ENCODE data around the gene EPAS1.
"Not testable (repeated sequence)": the region's sequence is repeated elsewhere in the genome, so short reads cannot be mapped to it uniquely, and the experiment has no call there.

EPAS1 gene

GRCh38 chr2:46385786-46386577, 88.8 kb downstream of the EPAS1 start:
- DNase-seq = peak; percentile 46

DNA sequence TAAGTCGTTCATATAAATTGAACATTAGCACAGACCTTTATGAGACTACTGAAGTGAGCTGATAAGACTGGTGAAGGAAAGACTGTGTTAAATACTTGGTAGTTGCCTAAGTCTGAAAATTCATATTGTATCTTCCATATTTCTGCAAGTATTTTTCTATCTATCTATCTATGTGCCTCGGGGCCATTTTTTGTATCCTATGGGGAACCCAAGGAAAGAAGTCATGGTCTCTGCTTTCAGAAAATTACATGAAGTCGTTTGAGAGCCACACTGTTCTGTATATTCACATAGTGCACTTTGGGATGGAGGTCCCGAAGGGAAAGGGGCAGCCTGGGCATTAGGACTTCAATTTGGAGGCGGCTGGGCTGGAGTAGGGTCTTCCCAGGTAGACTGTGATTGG, 89.6 kb downstream of the EPAS1 start:
- no peak for DNase-seq

DNA sequence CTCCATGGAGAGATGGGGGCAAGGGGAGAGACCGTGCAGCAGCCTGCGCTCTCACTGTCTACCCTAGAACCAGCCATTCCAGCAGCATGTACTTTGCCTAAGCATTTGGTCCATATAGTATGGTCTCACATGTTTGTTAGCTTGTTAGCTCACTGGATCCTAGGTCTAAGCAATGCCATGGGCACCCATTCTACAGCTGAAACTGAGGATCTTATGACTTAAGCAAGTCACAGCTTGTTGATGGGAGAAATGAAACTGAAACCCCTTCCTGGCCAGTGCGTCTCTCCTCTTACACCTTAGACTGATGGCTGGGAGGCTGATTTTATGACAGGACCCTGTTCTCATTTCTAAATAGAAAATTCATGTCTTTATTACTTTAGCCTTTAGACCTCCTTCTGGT, 90.1 kb downstream of the EPAS1 start:
- no peak for DNase-seq

DNA sequence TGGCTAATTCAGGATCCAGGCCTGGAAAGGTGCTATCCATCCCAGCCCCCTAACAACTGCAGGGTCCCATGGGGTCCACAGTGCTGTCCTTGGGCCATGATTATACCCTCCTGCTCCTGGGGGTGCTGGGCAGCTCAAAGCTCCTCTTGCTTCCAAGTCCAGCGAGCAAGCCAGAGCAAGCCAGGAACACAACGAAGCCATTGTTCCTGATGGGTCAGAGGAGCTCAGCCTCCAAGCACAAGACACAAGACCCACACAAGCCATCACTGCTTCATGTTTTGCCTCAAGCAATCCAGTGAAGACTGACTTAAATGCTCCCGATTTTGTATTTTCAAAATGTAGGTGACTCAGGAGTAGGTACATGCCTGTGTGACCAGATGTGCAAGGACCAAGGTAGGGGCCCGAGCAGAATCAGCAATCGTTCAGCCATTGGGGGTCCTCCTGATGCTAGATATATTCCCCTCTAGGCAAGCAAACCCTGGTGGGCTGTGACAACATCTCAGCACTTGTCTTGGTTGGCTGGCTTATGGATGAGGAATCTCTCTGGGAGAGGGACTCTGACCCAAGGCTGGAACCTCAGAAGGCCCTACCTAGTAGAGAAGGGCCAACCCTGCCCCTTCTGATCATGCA, 90.8 kb downstream of the EPAS1 start:
- DNase-seq = no peak

DNA sequence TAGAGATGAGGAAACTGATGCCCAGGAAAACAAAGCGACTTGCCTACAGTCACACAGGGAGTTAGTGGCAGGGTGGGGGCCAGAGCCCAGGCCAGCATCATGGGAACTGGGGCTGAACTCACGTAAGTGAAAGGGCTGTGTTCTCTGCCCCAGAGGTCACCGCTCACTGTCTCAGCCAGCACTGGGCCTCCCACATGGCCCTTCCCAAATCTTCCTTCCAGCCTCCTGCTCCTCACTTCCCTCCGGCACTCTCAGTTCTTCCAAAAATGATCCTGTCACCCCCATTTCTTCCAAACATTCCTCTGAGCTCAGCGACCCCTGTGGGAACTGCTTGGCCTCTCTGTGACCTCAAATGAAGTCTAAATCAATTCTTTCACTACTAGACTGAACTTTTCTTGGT, 91.7 kb downstream of the EPAS1 start:
- DNase-seq = no peak

- DNase-seq = no peak
Measured at GRCh38 chr2:46389417-46389916, 92.3 kb downstream of the EPAS1 start.

- no peak for DNase-seq
Measured at GRCh38 chr2:46390036-46390435, 92.8 kb downstream of the EPAS1 start.

DNA sequence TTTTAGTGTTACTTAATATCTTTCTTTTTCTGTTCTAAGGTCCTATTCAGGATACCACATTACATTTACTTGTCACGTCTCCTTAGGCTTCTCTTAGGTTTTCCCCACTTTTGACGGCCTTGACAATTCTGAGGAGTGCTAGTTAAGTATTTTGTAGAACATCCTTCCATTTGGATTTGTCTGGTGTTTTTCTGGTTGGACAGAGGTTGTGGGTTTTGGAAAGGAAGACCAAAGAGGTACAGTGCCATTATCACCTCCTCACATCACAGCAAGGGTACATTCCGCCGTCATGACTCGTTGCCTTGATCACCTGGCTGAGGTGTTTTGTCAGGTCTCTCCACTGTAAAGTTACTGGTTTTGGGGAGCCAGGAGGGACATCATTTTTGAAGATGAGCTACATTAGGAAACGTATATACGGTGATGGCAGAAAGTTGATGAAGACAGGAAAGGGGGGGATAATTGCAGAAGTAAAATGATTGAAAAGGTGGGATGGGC, 93.7 kb downstream of the EPAS1 start:
- DNase-seq = no peak

GRCh38 chr2:46392561-46393346, 95.5 kb downstream of the EPAS1 start:
- no peak for DNase-seq

DNA sequence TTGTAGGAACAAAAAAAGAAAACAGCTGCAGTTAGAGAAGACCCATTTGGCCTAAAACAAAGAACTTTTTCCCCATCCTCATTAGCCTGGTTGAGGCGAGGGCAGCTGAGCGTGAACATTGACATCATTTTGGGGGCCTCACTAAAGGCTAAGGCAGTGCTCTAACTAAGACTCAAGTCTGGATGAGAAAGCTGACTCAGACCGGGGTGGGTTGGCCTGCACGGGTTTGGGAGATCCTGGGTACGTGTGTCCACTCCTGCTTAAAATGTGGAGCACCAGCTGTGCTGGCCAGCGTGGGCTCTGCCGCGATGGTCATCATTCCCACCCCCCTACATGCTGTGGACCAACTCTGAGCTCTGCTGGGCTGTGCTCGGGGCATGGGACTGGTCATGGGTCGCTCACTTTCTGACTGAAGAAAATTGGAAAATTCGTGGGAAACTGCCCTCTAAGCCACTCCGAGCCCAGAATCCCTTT, 96.2 kb downstream of the EPAS1 start:
- DNase-seq = no peak

- DNase-seq = no peak
Measured at GRCh38 chr2:46393865-46394264, 96.7 kb downstream of the EPAS1 start.

DNA sequence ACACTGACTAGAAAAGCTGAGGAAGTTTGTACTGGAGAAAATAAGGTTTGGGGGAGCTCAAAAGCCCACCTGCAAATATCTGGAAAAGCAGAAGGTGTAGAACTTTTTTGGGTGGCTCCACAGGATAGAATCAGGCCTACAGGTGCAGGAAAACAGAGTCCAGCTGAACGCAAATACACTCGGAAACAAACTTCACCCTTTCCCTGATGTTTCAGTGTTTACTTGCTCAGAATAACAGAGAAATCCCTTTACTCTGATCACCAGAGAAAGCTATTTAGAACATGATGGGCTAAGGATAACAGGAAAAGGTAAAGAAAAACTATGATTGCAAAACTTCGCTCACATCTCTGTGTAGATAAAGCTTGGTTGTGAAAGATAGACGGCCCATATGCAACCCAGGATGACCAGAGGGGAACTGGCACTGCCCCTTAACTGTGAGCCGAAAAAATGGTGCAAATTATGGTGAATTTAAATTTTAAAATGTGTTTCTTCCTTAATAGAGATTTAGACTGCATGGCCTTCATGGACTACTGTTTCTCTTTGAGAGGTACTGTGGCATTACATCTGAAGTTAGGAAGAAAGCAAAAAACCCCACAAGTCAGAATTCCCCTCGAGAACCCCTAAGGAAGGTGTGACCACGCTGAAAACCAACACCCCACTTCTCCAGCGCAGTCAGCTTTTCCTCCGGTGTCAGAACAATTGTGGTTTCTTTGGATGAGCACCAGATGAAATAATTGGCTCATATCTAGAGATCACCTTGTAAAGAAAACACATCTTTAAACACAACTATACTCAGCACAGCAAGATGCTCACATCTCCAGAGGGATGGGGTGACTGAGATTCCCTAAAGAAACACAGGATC, 97.7 kb downstream of the EPAS1 start:
- DNase-seq = no peak

GRCh38 chr2:46395730-46396129, 98.5 kb downstream of the EPAS1 start:
- not testable (repeated sequence) for DNase-seq

DNA sequence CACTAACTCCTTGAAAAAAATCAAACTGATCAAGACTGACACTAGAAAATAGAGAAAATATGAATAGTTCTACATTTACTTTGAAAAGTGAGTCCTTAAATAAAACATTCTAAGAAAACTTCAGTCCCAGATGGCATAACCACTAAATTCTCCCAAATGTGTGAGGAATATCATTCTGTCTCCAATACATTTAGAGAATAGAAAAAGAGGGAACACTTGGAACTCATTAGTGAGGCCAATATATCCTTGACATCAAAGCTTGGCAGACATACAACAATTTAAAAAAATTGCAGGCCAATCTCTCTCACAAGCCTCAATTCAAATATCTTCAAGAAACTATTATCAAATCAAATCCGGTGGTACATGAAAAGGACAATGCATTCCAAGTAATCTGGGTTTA, 102.8 kb downstream of the EPAS1 start:
- DNase-seq = peak; percentile 8

GRCh38 chr2:46402874-46403273, 105.7 kb downstream of the EPAS1 start:
- DNase-seq = no peak

DNA sequence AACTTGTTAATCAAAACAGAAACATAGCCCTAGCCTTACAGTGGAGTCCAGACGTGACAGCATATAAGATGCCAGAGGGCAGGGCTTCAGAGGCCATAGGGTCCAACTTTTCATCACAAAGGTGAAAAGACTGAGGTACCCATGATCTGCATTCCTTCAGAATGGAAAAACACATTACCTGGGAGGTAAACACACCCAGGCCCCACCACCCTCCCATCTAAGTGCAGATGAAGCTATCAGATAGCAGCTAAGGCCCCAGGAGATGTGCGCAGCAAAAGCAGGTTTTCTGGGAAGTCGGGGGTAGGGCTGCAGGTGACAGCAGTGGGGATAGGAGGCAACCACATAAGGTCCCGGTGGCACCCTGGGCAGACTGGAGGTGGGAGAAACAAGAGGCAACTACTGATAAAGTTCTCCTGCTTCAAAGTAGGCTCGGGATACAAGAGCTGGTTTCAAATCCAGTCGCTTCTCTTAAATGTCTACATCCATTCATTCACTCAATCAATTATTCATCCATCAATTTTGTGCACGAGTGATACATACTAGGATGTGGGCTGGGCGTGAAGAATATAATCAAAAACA, 107.1 kb downstream of the EPAS1 start:
- no peak for DNase-seq

GRCh38 chr2:46407852-46408455, 110.7 kb downstream of the EPAS1 start:
- DNase-seq = no peak

GRCh38 chr2:46409756-46410155, 112.5 kb downstream of the EPAS1 start:
- DNase-seq = no peak

GRCh38 chr2:46410273-46411244, 113.4 kb downstream of the EPAS1 start:
- DNase-seq = no peak

- DNase-seq = no peak
Measured at GRCh38 chr2:46411245-46411641, 114.0 kb downstream of the EPAS1 start.

Data from fibroblast of skin of right quadriceps (primary cell).